ENCODE data around the gene FKBP10. TPM values are rescaled to one million over a fixed set of nuclear protein-coding genes. Genes with fewer than 3 reads are reported as not detected.
A peak's percentile ranks its signal among the peaks of the same experiment; 100 is the strongest.
"Not testable (repeated sequence)": the region's sequence is repeated elsewhere in the genome, so short reads cannot be mapped to it uniquely, and the experiment has no call there.

FKBP10 gene
- total RNA-seq, 2 donors from 2014 or later, result 10.3 to 12.8 TPM

- no peaks in the 10 kb centered on the region for H3K4me1 ChIP-seq
- peak within 1 kb of the TSS; percentile 70 to 87 for H3K9ac ChIP-seq (ENCODE audit: low read depth in 2 of 2, low read length in 2 of 2)
- H3K9me3 ChIP-seq, result no peaks in the 10 kb centered on the region
- H3K36me3 ChIP-seq, result no peaks in the 10 kb centered on the region
- TF ChIP-seq CTCF (IDR thresholded peaks at IDR 0.05), result no peak
- peak; percentile 53 for DNase-seq
- H3K4me3 ChIP-seq, result peak within 1 kb of the TSS; percentile 93
- intact Hi-C loops (cut with DNase I), result no loop called here
- no peaks in the 10 kb centered on the region for H3K27me3 ChIP-seq
- H3K27ac ChIP-seq, result peak within 1 kb of the TSS; percentile 50
These were observed 23.2 kb downstream of the FKBP10 start, which contains the start of gene NT5C3B for GRCh38 chr17:41835800-41836549. Gene NT5C3B, minus strand, starts transcription at chr17:41836232. Its CDS starts 39 bp downstream, at chr17:41836193.

GRCh38 chr17:41836550-41837196 is 23.9 kb downstream of the FKBP10 start:
- peak overlapping the region; percentile 93 for H3K4me3 ChIP-seq

GRCh38 chr17:41837761-41838538 is 25.1 kb downstream of the FKBP10 start, which contains the start of gene KLHL10:
Gene KLHL10, plus strand, starts transcription at chr17:41837825. Its CDS starts 108 bp downstream, at chr17:41837933.
- H3K9ac ChIP-seq (ENCODE audit: low read depth in 2 of 2, low read length in 2 of 2), result no peak within 1 kb of the TSS
- H3K36me3 ChIP-seq, result no peaks in the 10 kb centered on the region
- H3K4me3 ChIP-seq, result no peak within 1 kb of the TSS
- TF ChIP-seq CTCF (IDR thresholded peaks at IDR 0.05), result no peak
- no peak for DNase-seq
- no peak within 1 kb of the TSS for H3K27ac ChIP-seq
- intact Hi-C loops (cut with DNase I), result no loop called here
- no peaks in the 10 kb centered on the region for H3K27me3 ChIP-seq
- H3K9me3 ChIP-seq, result no peaks in the 10 kb centered on the region
- H3K4me1 ChIP-seq, result no peaks in the 10 kb centered on the region

More at GRCh38 chr17:41836550-41837196, 23.9 kb downstream of the FKBP10 start:
- no peaks in the 10 kb centered on the region for H3K4me1 ChIP-seq
- H3K36me3 ChIP-seq, result no peaks in the 10 kb centered on the region
- no peak overlapping the region for H3K27ac ChIP-seq
- no peak for DNase-seq
- intact Hi-C loops (cut with DNase I), result no loop called here
- H3K9ac ChIP-seq (ENCODE audit: low read depth in 2 of 2, low read length in 2 of 2), result peak overlapping the region in 1 of 2 donors; percentile 70
- no peaks in the 10 kb centered on the region for H3K27me3 ChIP-seq
- H3K9me3 ChIP-seq, result no peaks in the 10 kb centered on the region
- no peak for TF ChIP-seq CTCF (IDR thresholded peaks at IDR 0.05)

- H3K4me3 ChIP-seq; H3K9ac ChIP-seq (ENCODE audit: low read depth in 2 of 2, low read length in 2 of 2); H3K9me3 ChIP-seq; H3K36me3 ChIP-seq; intact Hi-C loops (cut with DNase I); H3K27me3 ChIP-seq; DNase-seq; H3K4me1 ChIP-seq; H3K27ac ChIP-seq: not testable (repeated sequence)
These were observed 26.6 kb downstream of the FKBP10 start for GRCh38 chr17:41839448-41839847.

GRCh38 chr17:41840781-41841180 is 28.0 kb downstream of the FKBP10 start:
- H3K4me1 ChIP-seq; H3K36me3 ChIP-seq; intact Hi-C loops (cut with DNase I); H3K4me3 ChIP-seq; H3K27me3 ChIP-seq; H3K9me3 ChIP-seq; DNase-seq; H3K27ac ChIP-seq; H3K9ac ChIP-seq (ENCODE audit: low read depth in 2 of 2, low read length in 2 of 2): not testable (repeated sequence)

- Histone ChIP-seq H3K9me3 (no peaks in the 10 kb centered on the region), H3K27me3 (no peaks in the 10 kb centered on the region), H3K4me1 (no peaks in the 10 kb centered on the region), H3K27ac (no peak overlapping the region), H3K36me3 (no peaks in the 10 kb centered on the region), H3K9ac (ENCODE audit: low read depth in 2 of 2, low read length in 2 of 2) (no peak overlapping the region), H3K4me3 (no peak overlapping the region)
- TF ChIP-seq CTCF (IDR thresholded peaks at IDR 0.05), result no peak
- DNase-seq, result no peak
- intact Hi-C loops (cut with DNase I), result no loop called here
These were observed 32.2 kb downstream of the FKBP10 start for GRCh38 chr17:41844971-41845370.
